Measurements from ENCODE around the gene NMT2.

NMT2 gene

DNA sequence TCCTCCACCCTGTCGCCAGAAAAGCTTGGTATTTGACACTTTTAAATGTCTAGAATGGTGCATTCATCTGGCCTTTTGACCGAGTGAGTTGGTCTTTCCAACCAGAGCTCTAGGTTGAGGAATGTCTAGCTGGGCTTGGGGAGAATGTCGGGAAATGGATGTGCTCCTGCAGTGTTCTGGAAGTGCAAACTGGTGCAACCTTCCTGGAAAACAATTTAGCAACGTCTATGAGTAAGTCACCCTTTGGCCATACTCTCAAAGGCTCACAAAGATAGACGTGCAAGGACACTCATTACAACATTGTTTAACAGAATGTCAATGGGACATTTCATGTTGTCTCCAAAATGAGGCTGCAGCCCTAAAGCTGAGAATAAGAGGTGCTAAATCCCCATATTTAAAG is 12.2 kb upstream of the NMT2 start:
- no peak for DNase-seq

- DNase-seq = no peak
These were observed 7.8 kb upstream of the NMT2 start for GRCh38 chr10:15176269-15176668.

- DNase-seq = no peak
These were observed 7.1 kb upstream of the NMT2 start for GRCh38 chr10:15175587-15175986.

DNA sequence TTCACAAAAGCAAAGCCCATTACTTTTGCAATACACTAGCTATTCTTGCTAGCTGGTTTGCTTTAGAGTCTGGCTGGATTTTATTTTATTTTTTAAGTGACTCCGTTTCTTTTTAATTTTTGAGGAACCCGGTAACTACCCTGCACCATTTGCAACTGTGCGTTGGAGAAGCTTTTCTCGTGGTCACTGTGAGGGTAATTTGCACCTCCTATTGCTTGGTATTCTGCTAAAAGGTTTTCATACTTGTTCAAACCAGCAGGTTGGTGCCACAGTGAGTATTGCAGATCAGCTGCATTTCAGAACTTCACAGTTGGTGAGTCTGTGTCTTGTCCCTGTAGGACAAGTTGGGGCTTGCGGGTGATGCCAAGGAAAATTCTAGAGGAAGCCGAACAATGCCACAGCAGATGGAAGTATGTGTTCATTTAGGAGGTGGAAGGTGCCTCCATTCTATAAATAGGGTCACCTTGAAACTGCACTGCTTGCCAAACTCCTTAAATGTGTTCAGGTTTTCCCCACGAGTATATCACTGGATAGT is 3.9 kb upstream of the NMT2 start:
- no peak for DNase-seq

DNA sequence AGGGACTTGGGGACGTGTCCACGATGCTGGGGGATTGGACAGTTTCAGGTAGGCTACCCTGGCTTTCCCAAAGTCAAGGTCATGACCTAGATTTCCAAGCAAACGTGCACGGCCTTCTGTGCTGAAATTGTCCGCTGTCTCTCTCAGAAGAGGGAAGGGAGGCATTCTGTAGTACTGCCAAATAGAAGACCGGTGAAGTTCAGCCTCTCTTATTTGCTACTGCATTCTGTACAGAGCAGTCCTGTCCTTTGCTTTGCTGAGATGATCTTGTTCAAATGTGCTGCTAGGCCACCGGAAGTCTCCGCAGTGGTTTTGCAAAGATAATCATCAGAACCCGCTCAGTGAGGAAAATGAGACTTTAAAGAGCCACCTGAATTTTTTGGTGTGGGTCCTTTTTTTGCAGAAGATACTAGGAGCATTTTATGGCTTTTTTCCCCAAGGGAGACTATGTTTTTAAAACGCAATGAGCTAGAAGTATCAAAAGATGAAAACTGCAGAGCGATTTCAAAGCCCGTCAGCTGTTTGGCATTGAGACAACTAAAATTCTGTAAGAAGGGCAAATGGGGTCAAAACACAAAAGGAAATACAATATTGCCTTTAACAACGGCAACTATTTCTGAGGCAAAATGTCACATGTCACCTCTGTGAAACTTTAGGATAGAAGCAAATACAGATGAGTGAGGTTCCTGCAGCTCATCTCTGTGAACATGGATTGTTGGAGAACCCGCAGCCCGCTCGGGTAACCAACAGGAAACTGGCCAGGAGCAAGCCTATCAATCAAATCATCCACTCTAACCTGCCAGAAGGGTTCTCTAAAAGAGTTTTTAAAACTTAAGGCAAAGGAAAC is 1.3 kb upstream of the NMT2 start:
- DNase-seq = no peak

- peak; percentile 95 to 100 (median 99) for DNase-seq
These were observed 477 bp upstream of the NMT2 start for GRCh38 chr10:15168786-15169554.

DNA sequence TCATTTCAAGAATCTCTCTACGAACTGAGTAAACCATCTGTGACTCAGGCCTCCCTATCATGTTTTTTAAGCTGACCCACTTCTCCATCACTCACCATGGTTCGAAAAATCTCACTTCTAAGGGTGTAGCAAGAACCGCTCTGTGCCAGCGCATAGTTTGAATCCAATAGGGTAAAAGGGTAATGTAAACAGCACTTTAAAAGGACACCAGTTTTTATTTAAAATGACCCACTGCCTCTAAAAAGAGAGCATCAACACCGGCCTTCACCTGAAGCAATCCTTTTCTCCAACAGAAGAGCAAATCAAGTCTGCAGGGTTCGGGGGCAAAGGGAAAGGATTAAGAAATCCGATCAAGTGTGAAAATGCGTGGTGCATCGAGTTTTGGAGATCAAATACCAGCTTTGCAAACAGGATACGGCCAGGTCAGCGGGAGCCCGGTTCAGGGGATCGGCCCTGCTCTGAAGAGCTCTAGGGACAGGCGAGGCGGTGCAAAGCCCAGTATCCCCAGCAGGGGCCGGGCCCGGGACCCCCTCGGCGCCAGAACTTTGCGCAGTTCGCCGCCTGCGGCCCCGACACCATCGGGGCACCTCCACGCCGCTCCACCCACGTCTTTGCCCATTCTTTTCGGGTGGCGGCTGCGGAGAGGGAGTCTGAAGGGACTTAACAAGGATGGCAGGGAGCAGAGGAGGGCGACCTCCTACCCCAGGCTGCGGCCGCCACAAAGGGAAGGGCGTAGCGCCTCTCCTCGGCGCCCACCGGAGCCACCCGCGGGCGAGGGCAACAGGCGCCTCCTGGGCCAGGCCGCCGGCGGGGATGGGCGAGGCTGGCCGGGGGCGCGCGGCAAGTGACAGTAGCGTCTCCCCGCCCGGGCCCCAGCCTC is 842 bp downstream of the NMT2 start:
- DNase-seq = peak; percentile 21 to 59 (median 35)

- no peak for DNase-seq
These were observed 2.2 kb downstream of the NMT2 start for GRCh38 chr10:15166325-15166724.

- peak; percentile 70 to 79 (median 74) for DNase-seq
These were observed 5.2 kb downstream of the NMT2 start for GRCh38 chr10:15163253-15163828.

DNA sequence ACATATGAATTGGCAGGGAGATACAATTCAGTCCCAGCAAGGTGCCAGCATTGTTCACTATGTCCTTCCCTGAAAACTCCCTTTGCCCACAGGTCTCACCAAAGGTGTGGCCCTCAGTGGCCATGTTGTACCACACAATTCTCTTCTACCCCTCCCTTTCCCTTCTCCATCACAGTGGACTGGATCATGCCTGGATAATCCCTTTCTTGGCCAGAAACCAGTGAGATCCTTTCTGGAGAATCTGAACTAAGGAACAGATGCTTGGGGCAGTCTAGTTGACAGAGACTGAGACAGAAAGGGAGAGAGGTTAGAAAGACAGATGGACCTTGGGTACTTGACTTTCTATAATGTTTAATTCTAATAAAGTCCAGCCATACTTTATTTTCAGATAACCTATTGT is 9.5 kb downstream of the NMT2 start:
- DNase-seq = no peak

GRCh38 chr10:15158448-15158847 is 10.0 kb downstream of the NMT2 start:
- no peak for DNase-seq

GRCh38 chr10:15155978-15156656 is 12.4 kb downstream of the NMT2 start:
- DNase-seq = no peak

GRCh38 chr10:15152556-15152955 is 15.9 kb downstream of the NMT2 start:
- DNase-seq = no peak

DNA sequence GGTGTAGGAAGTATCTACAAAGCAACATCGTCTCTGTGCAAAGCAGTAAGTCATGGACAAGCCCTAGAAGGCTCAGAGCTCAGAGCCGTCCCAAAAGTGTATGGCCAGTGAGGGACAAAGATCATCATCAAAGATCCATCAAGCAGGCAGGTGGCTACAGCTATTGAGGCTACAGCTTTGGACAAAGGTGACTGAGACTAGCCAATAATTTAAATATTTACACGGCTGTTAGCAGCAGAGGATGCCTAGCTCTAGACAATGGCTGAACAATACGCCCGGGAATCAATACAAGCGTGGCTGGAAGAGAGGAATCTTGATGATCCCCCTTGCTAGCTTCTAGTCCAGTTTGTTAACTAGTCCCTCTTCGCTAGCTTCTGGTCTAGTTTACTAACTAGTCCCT is 17.9 kb downstream of the NMT2 start:
- no peak for DNase-seq

- DNase-seq = no peak
These were observed 19.3 kb downstream of the NMT2 start for GRCh38 chr10:15149042-15149771.

DNA sequence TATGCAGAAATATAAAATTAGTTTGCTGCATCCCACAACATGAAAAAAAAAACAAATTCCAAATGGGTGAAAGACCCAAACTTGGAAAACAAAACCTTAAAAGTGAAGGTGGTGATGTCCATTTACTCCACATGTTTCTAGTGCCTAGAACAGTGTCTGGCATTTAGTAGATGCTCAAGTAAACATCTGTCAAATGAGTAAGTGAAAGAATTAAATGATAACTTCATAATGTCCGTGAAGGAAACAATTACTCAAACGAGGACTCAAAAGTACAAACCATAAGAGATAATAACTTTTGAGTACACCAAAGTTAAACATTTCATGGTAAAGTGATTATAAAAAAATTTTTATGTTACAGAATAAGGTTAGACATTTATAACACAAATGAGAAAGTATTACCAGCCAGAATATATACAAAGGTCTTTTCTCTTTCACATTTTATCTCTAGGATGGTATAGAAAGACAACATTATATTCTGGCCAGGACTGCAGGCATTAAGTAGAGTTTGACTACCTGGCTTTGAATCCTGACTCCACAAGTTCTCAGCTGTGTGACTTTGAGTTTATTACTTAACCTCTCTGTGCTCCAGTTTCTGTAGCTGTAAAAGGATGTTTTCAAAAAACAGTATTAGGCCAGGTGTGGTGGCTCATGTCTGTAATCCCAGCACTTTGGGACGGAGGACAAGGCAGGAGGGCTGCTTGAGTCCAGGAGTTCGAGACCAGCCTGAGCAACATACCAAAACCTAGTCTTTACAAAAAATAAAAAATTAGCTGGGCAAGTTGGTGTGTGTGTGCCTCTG is 20.7 kb downstream of the NMT2 start:
- no peak for DNase-seq

GRCh38 chr10:15146366-15146765 is 22.1 kb downstream of the NMT2 start:
- no peak for DNase-seq

- no peak for DNase-seq
These were observed 23.7 kb downstream of the NMT2 start for GRCh38 chr10:15144788-15145187.

DNA sequence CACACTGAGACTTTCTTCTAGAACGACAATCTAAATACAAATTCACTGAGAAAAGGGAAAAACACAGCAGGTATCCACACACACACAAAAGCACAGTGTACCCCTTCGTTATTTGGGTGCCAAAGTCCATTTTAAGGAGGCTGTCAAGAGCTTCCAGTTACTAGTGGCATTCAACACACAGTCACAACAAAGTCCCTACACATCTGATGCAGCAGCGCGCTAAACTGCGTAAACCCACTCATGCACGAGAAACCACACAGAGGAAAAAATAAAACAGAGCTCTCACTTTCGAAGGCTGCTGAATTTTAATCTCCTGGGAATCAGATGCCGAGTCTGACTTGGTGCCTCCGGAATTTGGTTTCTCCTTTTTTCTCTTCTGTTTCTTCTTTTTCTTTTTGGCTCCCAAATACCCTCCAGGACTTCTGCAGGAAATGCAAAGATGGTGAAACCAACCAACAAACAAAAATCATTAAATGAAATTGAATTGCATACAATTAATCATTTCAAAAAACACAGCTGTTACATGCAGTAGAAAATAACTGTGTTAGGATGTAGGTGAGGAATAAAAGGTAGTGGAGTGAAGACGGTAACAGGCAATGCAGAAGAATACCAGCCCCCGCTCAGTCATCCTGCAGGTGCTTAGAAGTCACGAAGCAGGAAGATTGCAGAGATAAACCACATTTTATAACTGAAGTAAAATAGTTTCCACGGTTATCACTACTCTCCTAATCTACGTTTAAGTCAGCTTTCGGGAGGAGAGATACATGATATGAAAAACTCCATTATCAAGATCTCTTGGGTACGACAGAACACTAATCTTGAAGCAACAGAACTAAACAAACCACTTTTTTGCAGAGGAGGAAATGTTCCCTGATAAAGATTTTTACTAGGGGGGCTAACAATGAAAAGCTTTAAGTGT is 27.1 kb downstream of the NMT2 start:
- no peak for DNase-seq
